Karpas-422 (cell line): ENCODE measurements around the gene PAXX. TPM values are rescaled to one million over a fixed set of nuclear protein-coding genes. Genes with fewer than 3 reads are reported as not detected.

Experiments
- DNase-seq: peaks from one replicate; pipeline ENCODE4 v3.0.0-alpha.2; 2015
- H2AFZ ChIP-seq: fragments of 200-600 bp; sonication (generic); 2 replicates; pipeline ENCODE4 v1.6.1; 2014; ENCODE audit warnings: antibody characterized with exemption, low read length, mixed read lengths
- H3K27ac ChIP-seq: fragments of 200-600 bp; sonication (generic); 2 replicates; pipeline ENCODE4 v1.5.1; 2014; ENCODE audit warnings: mild to moderate bottlenecking, low read length, moderate library complexity
- H3K27me3 ChIP-seq: fragments of 200-600 bp; sonication (generic); 2 replicates; pipeline ENCODE4 v1.6.1; 2014; ENCODE audit warnings: low read length, mixed read lengths
- H3K36me3 ChIP-seq: fragments of 200-600 bp; sonication (generic); 2 replicates; pipeline ENCODE4 v1.6.1; 2014; ENCODE audit warnings: low read length, mixed read lengths; ENCODE audit not compliant: insufficient read depth
- H3K4me1 ChIP-seq: fragments of 200-600 bp; sonication (generic); 2 replicates; pipeline ENCODE4 v1.6.1; 2014; ENCODE audit warnings: mild to moderate bottlenecking, low read length, mixed read lengths
- H3K4me2 ChIP-seq: fragments of 200-600 bp; sonication (generic); 2 replicates; pipeline ENCODE4 v1.6.1; 2014; ENCODE audit warnings: low read length, low read depth, mild to moderate bottlenecking; ENCODE audit not compliant: poor library complexity, severe bottlenecking
- H3K4me3 ChIP-seq: fragments of 200-600 bp; sonication (generic); 2 replicates; pipeline ENCODE4 v1.5.1; 2014; ENCODE audit warnings: mild to moderate bottlenecking, antibody characterized with exemption, low read length, mixed read lengths
- H3K79me2 ChIP-seq: fragments of 200-600 bp; sonication (generic); 2 replicates; pipeline ENCODE4 v1.6.1; 2014; ENCODE audit warnings: mild to moderate bottlenecking, low read length, mixed read lengths
- H3K9ac ChIP-seq: fragments of 200-600 bp; sonication (generic); 2 replicates; pipeline ENCODE4 v1.6.0; 2014; ENCODE audit warnings: low read length
- H3K9me2 ChIP-seq: fragments of 200-600 bp; sonication (generic), shearing (Covaris generic); replicated peaks from 2 replicates; pipeline ENCODE4 v1.6.0; 2014; ENCODE audit warnings: mild to moderate bottlenecking, low read length, moderate library complexity; ENCODE audit not compliant: insufficient read depth
- H3K9me3 ChIP-seq: fragments of 300-700, 200-600 bp; sonication (generic); 2 replicates; pipeline ENCODE4 v1.6.1; 2014; ENCODE audit warnings: low read length, mixed read lengths
- H4K20me1 ChIP-seq: fragments of 200-600 bp; sonication (generic); 2 replicates; pipeline ENCODE4 v1.6.1; 2014; ENCODE audit warnings: mild to moderate bottlenecking, antibody characterized with exemption, low read length, low read depth; ENCODE audit not compliant: insufficient read depth
- total RNA-seq: library from RNA; depleted of rRNA; stranded (reverse); fragments of >200 nt; shearing (Covaris generic); gene quantifications from 2 replicates; pipeline ENCODE4 v1.2.3, GENCODE V29; 2014; ENCODE audit warnings: low replicate concordance

PAXX gene
- total RNA-seq, 1 experiment from 2014 or later: 20.1 TPM

- H3K27me3 ChIP-seq: no peaks in the 10 kb centered on the region
- no peaks in the 10 kb centered on the region for H3K79me2 ChIP-seq
- no peaks in the 10 kb centered on the region for H3K9me3 ChIP-seq
- no peak overlapping the region for H3K9ac ChIP-seq
- H3K4me2 ChIP-seq: no peak overlapping the region
- H3K9me2 ChIP-seq: no peaks in the 10 kb centered on the region
- DNase-seq: no peak
- H2AFZ ChIP-seq: no peak overlapping the region
- no peaks in the 10 kb centered on the region for H3K36me3 ChIP-seq
- H3K4me1 ChIP-seq: no peaks in the 10 kb centered on the region
- no peak overlapping the region for H3K27ac ChIP-seq
- H4K20me1 ChIP-seq: no peaks in the 10 kb centered on the region
- no peak overlapping the region for H3K4me3 ChIP-seq
Observed at GRCh38 chr9:137011907-137012675, 19.9 kb downstream of the PAXX start.

DNA sequence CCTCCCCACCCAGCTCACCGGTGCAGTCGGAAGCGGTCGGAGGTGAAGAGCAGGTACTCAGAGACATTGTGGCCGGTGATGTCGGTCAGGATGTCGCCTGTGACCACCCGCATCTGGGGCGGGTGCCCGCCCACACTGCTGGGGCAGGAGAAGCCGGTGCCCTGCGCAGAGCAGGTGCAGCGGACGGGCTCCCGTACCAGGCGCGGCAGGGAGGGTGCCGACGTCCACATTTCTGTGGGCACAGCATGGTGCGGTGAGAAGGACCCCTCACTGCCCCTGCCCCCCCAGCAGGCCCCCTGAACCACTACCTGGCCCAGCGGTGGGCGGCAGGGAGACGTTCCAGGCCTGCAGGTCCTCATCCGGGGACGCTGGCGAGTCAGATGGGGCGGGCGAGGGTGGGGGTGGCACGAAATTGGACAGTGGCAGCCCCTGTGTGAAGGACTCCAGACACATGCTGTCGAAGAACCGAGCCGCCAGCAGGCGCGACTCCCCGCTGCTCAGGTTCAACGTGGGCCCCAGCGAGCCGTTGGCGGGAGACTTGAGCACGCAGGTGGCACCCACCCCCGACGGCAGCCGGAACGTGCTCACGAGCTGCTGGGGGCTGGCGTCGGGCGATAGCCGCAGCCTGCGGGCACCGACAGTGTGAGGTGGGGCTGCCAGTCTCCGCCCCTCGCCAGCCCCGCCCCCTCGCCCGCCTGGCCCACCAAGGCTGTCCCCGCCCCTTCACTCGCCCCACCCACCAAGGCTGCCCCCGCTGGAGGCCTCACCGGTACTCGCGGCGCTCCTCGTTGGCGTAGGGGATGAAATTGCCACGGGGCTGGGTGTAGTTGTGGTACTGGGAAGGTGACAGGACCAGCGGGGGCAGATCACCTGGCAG lies 20.7 kb downstream of the PAXX start:
- Histone ChIP-seq H3K27me3 (no peaks in the 10 kb centered on the region), H3K9me2 (no peaks in the 10 kb centered on the region), H3K9ac (no peak overlapping the region), H4K20me1 (no peaks in the 10 kb centered on the region), H3K4me2 (no peak overlapping the region), H3K9me3 (no peaks in the 10 kb centered on the region), H3K4me3 (no peak overlapping the region), H3K4me1 (no peaks in the 10 kb centered on the region), H3K79me2 (no peaks in the 10 kb centered on the region), H3K27ac (no peak overlapping the region), H2AFZ (no peak overlapping the region), H3K36me3 (no peaks in the 10 kb centered on the region)
- peak; percentile 60 for DNase-seq

DNA sequence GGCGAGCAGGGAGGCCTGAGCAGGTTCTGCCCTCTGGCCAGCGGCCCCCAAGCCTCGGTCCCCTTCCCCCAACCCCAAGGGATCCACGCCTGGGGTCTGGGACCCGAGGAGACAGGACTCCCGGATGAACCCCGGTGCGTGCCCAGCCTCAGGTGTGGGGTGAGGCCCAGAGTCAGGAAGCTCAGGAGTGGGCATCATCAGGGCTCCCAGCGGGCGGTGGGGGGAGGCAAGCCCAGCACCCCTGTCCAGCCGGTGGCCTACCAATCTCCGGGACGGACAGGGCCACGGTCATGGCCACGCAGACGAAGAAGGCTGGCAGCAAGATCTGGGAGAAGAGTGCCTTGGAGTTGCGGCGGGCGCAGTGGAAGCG lies 21.3 kb downstream of the PAXX start:
- no peak for DNase-seq
- H3K4me3 ChIP-seq: no peak overlapping the region
- H2AFZ ChIP-seq: no peak overlapping the region
- H3K9ac ChIP-seq: no peak overlapping the region
- H3K27ac ChIP-seq: no peak overlapping the region
- H3K27me3 ChIP-seq: no peaks in the 10 kb centered on the region
- H3K79me2 ChIP-seq: no peaks in the 10 kb centered on the region
- no peaks in the 10 kb centered on the region for H3K9me2 ChIP-seq
- H3K4me1 ChIP-seq: no peaks in the 10 kb centered on the region
- no peaks in the 10 kb centered on the region for H4K20me1 ChIP-seq
- H3K4me2 ChIP-seq: no peak overlapping the region
- H3K36me3 ChIP-seq: no peaks in the 10 kb centered on the region
- H3K9me3 ChIP-seq: no peaks in the 10 kb centered on the region

- Histone ChIP-seq H3K36me3 (no peaks in the 10 kb centered on the region), H3K4me3 (no peak overlapping the region), H3K9me3 (no peaks in the 10 kb centered on the region)
Observed at GRCh38 chr9:137014166-137014565, 21.9 kb downstream of the PAXX start.

GRCh38 chr9:137014776-137015539 lies 22.7 kb downstream of the PAXX start:
- H3K9me3 ChIP-seq: no peaks in the 10 kb centered on the region
- no peaks in the 10 kb centered on the region for H3K79me2 ChIP-seq
- no peak overlapping the region for H3K4me3 ChIP-seq
- no peak overlapping the region for H3K4me2 ChIP-seq
- H3K9me2 ChIP-seq: no peaks in the 10 kb centered on the region
- H3K9ac ChIP-seq: no peak overlapping the region
- H3K27ac ChIP-seq: no peak overlapping the region
- no peaks in the 10 kb centered on the region for H4K20me1 ChIP-seq
- H2AFZ ChIP-seq: no peak overlapping the region
- H3K4me1 ChIP-seq: no peaks in the 10 kb centered on the region
- no peaks in the 10 kb centered on the region for H3K36me3 ChIP-seq
- H3K27me3 ChIP-seq: no peaks in the 10 kb centered on the region
- no peak for DNase-seq

More at GRCh38 chr9:137014166-137014565, 21.9 kb downstream of the PAXX start:
- H3K79me2 ChIP-seq: no peaks in the 10 kb centered on the region
- no peaks in the 10 kb centered on the region for H3K4me1 ChIP-seq
- no peaks in the 10 kb centered on the region for H3K27me3 ChIP-seq
- no peaks in the 10 kb centered on the region for H3K9me2 ChIP-seq
- no peak overlapping the region for H3K4me2 ChIP-seq
- no peak overlapping the region for H3K27ac ChIP-seq
- H2AFZ ChIP-seq: no peak overlapping the region
- H3K9ac ChIP-seq: no peak overlapping the region
- DNase-seq: no peak
- H4K20me1 ChIP-seq: no peaks in the 10 kb centered on the region

DNA sequence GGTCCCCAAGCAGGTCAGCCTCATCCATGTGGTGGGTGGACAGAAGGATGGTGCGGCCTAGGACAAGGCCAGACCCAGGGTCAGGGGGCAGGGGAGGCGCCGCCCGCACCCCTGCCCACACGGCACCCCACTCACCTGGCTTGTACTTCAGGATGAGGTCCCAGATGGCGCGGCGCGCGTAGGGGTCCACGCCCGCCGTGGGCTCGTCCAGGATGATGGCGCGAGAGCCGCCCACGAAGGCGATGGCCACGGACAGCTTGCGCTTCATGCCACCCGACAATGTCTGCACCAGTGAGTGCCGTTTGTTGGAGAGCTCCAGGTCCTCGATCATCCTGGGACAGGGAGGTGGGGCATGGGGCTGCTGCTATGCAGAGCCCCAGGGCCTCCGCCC lies 23.3 kb downstream of the PAXX start:
- Histone ChIP-seq H3K9me2 (no peaks in the 10 kb centered on the region), H4K20me1 (no peaks in the 10 kb centered on the region), H3K27ac (no peak overlapping the region), H2AFZ (no peak overlapping the region), H3K27me3 (no peaks in the 10 kb centered on the region), H3K4me3 (no peak overlapping the region), H3K4me1 (no peaks in the 10 kb centered on the region), H3K4me2 (no peak overlapping the region), H3K9me3 (no peaks in the 10 kb centered on the region), H3K9ac (no peak overlapping the region), H3K79me2 (no peaks in the 10 kb centered on the region), H3K36me3 (no peaks in the 10 kb centered on the region)
- DNase-seq: no peak

DNA sequence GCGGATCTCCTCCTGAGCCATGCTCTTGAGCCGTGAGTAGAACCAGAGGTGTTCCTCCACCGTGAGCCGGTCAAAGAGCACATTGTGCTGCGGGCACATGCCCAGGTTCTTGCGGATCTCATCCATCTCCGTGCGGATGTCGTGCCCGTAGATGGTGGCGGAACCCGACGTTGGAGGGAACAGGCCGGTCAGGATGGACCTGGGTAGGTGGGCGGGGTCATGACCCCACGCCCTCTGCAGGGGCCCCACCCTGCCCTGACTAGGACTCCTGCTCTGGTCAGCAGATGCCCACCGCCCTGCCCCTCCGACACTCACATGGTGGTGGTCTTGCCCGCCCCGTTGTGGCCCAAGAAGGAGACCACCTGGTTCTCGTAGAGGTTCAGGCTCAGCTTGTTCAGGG lies 23.8 kb downstream of the PAXX start:
- Histone ChIP-seq H3K36me3 (no peaks in the 10 kb centered on the region), H3K4me1 (no peaks in the 10 kb centered on the region), H3K27ac (no peak overlapping the region), H3K9me3 (no peaks in the 10 kb centered on the region), H3K27me3 (no peaks in the 10 kb centered on the region), H2AFZ (no peak overlapping the region), H3K4me2 (no peak overlapping the region), H4K20me1 (no peaks in the 10 kb centered on the region), H3K4me3 (no peak overlapping the region), H3K9ac (no peak overlapping the region), H3K9me2 (no peaks in the 10 kb centered on the region), H3K79me2 (no peaks in the 10 kb centered on the region)
- no peak for DNase-seq

DNA sequence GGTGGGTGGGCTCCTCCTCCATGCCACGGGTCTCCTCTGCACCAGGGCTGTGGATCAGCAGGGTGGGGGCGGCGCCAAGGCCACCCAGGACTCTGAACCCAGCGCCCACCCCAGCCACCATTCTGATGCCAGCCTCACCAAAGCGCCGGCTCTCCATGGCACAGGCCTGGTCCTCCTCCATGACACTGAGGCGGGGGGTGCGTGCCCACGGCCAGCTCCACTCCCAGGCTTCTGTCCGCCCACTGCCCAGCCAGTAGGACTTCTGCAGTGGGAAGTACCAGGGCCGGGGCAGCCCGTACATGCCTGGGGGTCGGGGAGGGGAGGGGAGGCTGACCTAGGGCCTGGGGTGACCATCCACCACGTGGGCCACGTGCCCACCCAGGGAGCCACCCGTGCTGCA lies 24.2 kb downstream of the PAXX start:
- H3K27me3 ChIP-seq: no peaks in the 10 kb centered on the region

More for the DNA sequence above, 24.2 kb downstream of the PAXX start:
- no peaks in the 10 kb centered on the region for H3K9me3 ChIP-seq
- no peak overlapping the region for H3K9ac ChIP-seq
- H3K4me2 ChIP-seq: no peak overlapping the region
- H3K4me1 ChIP-seq: no peaks in the 10 kb centered on the region
- H3K9me2 ChIP-seq: no peaks in the 10 kb centered on the region
- no peaks in the 10 kb centered on the region for H3K36me3 ChIP-seq
- no peaks in the 10 kb centered on the region for H4K20me1 ChIP-seq
- no peak overlapping the region for H3K27ac ChIP-seq
- no peak for DNase-seq
- H3K79me2 ChIP-seq: no peaks in the 10 kb centered on the region
- no peak overlapping the region for H3K4me3 ChIP-seq
- no peak overlapping the region for H2AFZ ChIP-seq
